ENCODE measurements around the gene KANK3.
"Not testable (repeated sequence)": the region's sequence is repeated elsewhere in the genome, so short reads cannot be mapped to it uniquely, and the experiment has no call there.

The KANK3 gene

DNA sequence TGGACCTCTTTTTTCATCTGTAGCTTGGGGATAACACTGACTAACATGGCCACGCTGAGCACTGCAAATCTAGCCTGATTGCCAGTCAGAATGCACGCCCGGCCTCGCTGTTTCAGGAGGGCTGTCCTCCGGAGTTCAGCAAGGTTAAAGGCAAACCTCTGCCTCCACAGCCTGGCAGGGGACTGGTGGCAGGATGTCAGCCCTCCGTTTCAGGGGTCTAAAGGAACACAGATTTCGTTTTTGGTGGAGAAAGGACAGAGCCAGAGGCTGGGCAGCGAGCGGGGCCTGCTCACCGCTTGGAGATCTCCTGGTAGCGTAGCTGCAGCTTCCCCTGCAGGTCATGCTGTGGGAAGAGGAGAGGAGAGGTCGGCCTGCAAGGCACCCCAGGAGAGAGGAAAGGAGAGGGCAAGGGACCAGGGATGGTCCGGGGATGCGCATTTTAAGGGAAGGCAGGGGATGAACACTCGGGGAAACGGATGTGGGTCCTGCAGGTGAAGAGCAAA lies 22.4 kb downstream of the KANK3 start:
- H3K4me3 ChIP-seq (ENCODE audit: low read length, poor library complexity, severe bottlenecking): peak overlapping the region; percentile 94
- no peaks in the 10 kb centered on the region for H3K27me3 ChIP-seq (ENCODE audit: insufficient read depth, low read length, poor library complexity, severe bottlenecking)
- H4K20me1 ChIP-seq (ENCODE audit: insufficient read depth, low read length, poor library complexity, severe bottlenecking): peaks cover 27% of the 10 kb centered on the region
- no peaks in the 10 kb centered on the region for H3K9me2 ChIP-seq (replicated peaks; ENCODE audit: low read depth, low read length)
- peaks cover 40% of the 10 kb centered on the region for H3K4me1 ChIP-seq (ENCODE audit: insufficient read depth, low read length, poor library complexity, severe bottlenecking)
- peak overlapping the region; percentile 37; the same call in 1 of the 2 replicates for H2AFZ ChIP-seq (ENCODE audit: low read length)
- TF ChIP-seq CTCF (conservative IDR thresholded peaks at IDR 0.05; ENCODE audit: low read length) (no peak), EZH2phosphoT487 (IDR thresholded peaks at IDR 0.05; ENCODE audit: borderline replicate concordance) (no peak)
- H3K9me3 ChIP-seq (ENCODE audit: insufficient read depth, low read depth, low read length): no peaks in the 10 kb centered on the region
- H3K36me3 ChIP-seq (ENCODE audit: insufficient read depth, low read length): no peaks in the 10 kb centered on the region
- peaks cover 47% of the 10 kb centered on the region for H3K79me2 ChIP-seq (ENCODE audit: insufficient read depth, low read length)
- peak overlapping the region; percentile 99 for H3K9ac ChIP-seq (ENCODE audit: low read depth, low read length, poor library complexity, severe bottlenecking)
- peak overlapping the region; percentile 82 for H3K4me2 ChIP-seq (ENCODE audit: low read depth, low read length, poor library complexity, severe bottlenecking)
- H3F3A ChIP-seq (ENCODE audit: low read depth): no peaks in the 10 kb centered on the region

DNA sequence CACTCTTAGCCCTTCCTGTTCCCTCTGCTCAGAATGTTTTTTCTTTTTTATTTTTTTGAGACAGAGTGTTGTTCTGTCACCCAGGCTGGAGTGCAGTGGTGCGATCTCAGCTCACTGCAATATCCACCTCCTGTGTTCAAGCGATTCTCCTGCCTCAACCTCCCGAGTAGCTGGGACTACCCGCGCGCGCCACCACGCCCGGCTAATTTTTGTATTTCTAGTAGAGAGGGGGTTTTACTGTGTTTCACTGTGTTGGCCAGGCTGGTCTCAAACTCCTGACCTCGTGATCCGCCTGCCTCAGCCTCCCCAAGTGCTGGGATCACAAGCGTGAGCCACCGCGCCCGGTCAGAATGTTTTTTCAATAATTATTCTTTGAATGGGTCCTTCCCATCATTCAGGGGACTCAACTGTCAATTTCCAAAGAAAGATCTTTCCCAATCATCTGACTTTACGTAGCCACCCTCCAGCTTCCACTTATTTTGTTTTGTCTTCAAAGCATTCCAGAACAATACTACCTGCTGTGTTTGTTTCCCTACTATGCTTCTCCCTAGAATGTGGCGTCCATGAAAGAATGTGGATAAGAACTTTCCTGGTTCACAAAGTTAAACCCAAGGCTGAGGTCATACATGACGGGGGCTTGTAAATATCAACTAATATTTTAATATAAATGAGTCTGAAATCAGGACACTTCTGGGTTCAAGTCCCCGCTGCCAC lies 23.1 kb downstream of the KANK3 start:
- Histone ChIP-seq H3K79me2 (ENCODE audit: insufficient read depth, low read length) (peaks cover 47% of the 10 kb centered on the region), H3K9ac (ENCODE audit: low read depth, low read length, poor library complexity, severe bottlenecking) (peak overlapping the region; percentile 99)
- no peak for TF ChIP-seq EZH2phosphoT487 (IDR thresholded peaks at IDR 0.05; ENCODE audit: borderline replicate concordance)
- no peak for TF ChIP-seq CTCF (conservative IDR thresholded peaks at IDR 0.05; ENCODE audit: low read length)

GRCh38 chr19:8318835-8319234 lies 24.2 kb downstream of the KANK3 start:
- not testable (repeated sequence) for H3K27me3 ChIP-seq (ENCODE audit: insufficient read depth, low read length, poor library complexity, severe bottlenecking); H3K36me3 ChIP-seq (ENCODE audit: insufficient read depth, low read length); H3K4me3 ChIP-seq (ENCODE audit: low read length, poor library complexity, severe bottlenecking); H2AFZ ChIP-seq (ENCODE audit: low read length); H3K9me2 ChIP-seq (replicated peaks; ENCODE audit: low read depth, low read length); H3K9me3 ChIP-seq (ENCODE audit: insufficient read depth, low read depth, low read length); H3K9ac ChIP-seq (ENCODE audit: low read depth, low read length, poor library complexity, severe bottlenecking); H3F3A ChIP-seq (ENCODE audit: low read depth)
- Histone ChIP-seq H3K79me2 (ENCODE audit: insufficient read depth, low read length) (peaks cover 42% of the 10 kb centered on the region), H4K20me1 (ENCODE audit: insufficient read depth, low read length, poor library complexity, severe bottlenecking) (peaks cover 23% of the 10 kb centered on the region), H3K4me2 (ENCODE audit: low read depth, low read length, poor library complexity, severe bottlenecking) (peak overlapping the region; percentile 82), H3K4me1 (ENCODE audit: insufficient read depth, low read length, poor library complexity, severe bottlenecking) (peaks cover 40% of the 10 kb centered on the region)
- TF ChIP-seq CTCF (conservative IDR thresholded peaks at IDR 0.05; ENCODE audit: low read length): 0 out of 2 replicates have a peak, but pooled peaks have one; percentile 15

More for the DNA sequence above, 23.1 kb downstream of the KANK3 start:
- H2AFZ ChIP-seq (ENCODE audit: low read length): no peak overlapping the region
- H3K4me1 ChIP-seq (ENCODE audit: insufficient read depth, low read length, poor library complexity, severe bottlenecking): peaks cover 40% of the 10 kb centered on the region
- peaks cover 27% of the 10 kb centered on the region for H4K20me1 ChIP-seq (ENCODE audit: insufficient read depth, low read length, poor library complexity, severe bottlenecking)
- no peaks in the 10 kb centered on the region; the same call in 1 of the 2 replicates for H3K36me3 ChIP-seq (ENCODE audit: insufficient read depth, low read length)
- H3F3A ChIP-seq (ENCODE audit: low read depth): no peaks in the 10 kb centered on the region
- H3K4me2 ChIP-seq (ENCODE audit: low read depth, low read length, poor library complexity, severe bottlenecking): peak overlapping the region; percentile 82
- no peaks in the 10 kb centered on the region for H3K27me3 ChIP-seq (ENCODE audit: insufficient read depth, low read length, poor library complexity, severe bottlenecking)
- no peaks in the 10 kb centered on the region for H3K9me2 ChIP-seq (replicated peaks; ENCODE audit: low read depth, low read length)
- H3K9me3 ChIP-seq (ENCODE audit: insufficient read depth, low read depth, low read length): no peaks in the 10 kb centered on the region
- H3K4me3 ChIP-seq (ENCODE audit: low read length, poor library complexity, severe bottlenecking): peak overlapping the region; percentile 94

Data from Loucy (cell line).